Measurements from ENCODE around the gene VGLL2.

DNA sequence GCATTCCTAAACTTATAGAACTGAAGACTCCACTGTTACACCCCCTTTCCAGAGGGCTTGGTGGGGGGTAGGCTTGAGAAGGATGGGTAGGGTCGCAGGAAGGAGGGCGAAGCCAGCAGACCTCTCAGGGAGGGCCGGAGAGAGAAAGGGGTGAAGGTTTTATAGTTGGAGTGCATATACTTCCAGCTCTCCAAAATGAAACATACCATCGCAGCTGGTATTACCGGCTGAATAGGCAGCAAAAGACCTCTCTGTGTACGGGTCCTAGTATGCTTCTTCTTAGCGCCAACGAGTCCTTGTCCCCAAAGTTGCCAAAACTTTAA, 1.0 kb upstream of the VGLL2 start:
- TF ChIP-seq ZNF274 (IDR thresholded peaks at IDR 0.05; ENCODE audit: low read depth, low read length): no peak
- TF ChIP-seq YY1 (IDR thresholded peaks at IDR 0.05; ENCODE audit: insufficient read depth, insufficient read length): no peak

All from NT2/D1 (cell line).